NCI-H146 (cell line): ENCODE measurements around the gene SOX21.

Source experiments
- DNase-seq: peaks from one replicate; lab custom pipeline; 2025; lab: John Stamatoyannopoulos, UW

The SOX21 gene

DNA sequence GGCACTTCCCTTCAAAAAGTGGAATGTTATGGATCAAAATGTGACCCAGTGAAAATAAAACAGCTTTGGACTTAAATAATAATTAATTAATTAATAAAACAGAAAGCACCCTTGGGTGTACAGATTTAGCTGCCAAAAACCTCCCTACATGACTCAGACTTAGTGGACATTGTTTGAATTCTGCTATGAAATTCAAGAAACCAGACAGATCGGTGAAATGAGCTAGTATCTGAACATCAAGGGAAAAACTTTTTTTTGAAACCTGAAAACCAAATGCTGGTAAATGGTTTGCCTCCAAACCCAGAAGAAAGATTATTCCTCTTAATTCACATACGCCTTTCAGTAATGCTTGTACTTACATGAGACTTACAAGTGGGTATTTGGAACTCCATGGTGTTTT, 33.5 kb downstream of the SOX21 start:
- no peak for DNase-seq

DNA sequence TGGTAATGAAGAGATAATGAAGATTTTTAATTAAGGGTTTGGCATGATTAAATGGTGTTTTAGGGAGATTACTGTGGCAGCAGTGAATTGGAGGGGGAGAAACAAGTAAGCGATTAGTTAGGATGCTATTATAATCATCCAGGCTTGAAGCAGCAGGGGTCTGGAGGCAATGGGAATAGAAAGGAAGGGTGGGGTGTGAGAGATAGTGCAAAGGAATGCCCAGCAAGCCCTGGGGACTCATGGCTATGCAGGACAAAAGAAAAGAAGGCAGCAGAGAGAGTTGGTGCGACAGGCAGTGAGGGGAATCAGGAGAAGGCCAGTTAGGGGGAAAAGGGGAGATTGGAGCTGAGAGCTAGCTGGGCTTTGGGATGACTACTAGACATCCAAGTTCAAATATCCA, 34.5 kb downstream of the SOX21 start:
- DNase-seq = no peak

DNA sequence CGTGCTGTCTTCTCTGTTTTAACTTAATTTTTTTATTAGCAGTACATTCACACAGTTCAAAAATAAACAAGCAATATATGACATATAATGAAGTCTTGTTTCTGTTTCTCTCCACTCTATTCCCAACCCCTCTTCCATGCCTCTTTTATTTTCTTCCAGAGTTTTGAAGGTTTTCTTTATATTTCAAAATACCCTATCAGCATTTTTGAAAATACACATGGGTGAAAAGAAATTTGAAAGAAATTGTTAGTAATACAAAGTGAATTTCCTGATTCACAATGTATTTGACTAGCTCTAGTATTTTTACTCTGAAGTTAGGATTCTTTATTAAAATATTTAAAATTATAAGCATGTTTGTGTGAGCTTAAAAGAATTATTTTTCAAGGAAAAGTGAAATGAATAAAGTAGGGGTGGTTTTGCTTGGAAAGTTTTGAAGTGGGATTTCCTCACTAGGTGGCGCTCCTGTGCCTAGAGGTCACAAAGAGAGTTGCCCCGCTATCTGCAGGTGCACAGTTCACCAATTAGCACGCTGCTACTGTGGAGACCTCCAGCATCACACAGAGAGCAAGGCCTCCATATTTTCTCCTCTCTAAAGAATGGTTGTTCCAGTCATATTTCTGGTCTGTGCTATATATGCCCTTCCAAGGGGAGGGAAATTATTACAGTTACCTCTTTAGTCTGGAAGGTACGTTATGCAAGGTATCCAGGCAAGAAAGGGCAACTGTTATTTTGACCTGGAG, 37.6 kb downstream of the SOX21 start:
- DNase-seq = peak; percentile 86

DNA sequence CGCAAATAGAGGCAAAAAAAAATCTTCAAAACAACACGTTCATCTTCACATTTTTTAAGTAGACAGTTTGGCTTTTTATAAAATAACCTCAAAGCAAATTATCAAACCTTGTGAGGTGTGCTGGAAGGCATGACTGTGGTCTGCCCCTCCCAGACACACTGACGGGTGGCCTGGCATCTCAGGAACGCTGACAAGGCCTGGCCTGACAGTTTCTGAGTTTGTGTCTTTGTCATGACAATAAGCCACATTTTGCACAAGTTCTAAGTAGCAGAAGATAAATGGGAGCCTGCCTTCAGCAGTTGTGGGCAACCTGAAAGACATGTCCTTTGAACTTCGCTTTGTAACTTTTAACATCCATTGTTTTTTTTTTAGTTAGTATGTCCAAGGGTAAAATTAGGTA, 38.5 kb downstream of the SOX21 start:
- no peak for DNase-seq

DNA sequence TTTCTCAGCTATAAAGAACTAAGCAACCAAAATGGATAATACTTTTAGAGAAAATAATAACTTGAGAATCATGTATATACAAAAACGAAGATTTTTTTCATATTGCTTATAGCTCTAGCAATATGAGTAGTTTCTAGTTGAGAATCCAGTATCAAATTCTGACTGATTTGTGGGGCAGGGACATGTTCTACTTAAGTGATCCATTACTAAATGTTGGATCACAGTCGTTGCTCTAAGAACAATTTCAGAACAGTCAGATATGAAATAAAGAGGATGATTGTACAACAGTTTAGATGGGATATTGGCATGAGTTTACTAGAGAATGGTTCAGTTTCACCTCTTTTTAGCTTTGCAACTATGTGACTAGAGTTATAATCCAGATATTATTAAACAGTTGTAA, 39.9 kb downstream of the SOX21 start:
- no peak for DNase-seq

DNA sequence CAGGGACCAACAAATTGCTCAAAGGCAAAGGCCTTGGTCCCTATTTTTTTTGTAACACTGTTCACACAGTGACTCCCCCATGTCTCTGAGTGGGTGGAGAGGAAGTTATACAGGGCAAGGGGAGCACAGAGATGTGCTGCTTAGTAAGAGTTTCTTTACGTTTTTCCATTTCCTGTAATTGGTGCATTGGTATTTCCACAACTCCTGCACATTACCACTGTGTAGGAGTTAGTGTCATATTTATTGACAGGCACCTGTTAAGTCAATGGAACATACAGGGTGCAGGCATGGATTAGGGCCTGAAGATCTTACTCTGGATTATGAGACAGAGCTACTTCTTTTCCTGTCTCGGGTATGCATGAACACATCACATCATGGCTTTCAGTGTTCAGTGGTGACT, 45.2 kb downstream of the SOX21 start:
- no peak for DNase-seq

DNA sequence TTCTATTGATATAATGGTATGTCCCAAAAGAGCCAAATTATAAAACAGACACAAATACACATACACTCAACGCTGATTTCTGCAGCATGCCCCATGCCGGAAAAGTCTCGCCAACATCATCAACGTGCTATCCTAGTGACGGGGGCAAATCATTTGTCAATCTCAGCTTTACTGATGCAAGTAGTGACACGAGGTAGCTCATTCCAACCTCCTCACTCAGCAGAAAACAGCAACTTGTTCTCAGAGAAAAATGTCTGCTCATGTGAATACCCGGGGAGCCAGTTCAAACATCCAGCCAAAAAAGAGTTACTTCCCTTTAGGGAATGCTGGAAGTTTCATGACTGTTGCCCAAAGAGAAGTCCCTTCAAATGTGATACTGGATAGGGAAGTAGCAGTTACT, 46.3 kb downstream of the SOX21 start:
- no peak for DNase-seq

DNA sequence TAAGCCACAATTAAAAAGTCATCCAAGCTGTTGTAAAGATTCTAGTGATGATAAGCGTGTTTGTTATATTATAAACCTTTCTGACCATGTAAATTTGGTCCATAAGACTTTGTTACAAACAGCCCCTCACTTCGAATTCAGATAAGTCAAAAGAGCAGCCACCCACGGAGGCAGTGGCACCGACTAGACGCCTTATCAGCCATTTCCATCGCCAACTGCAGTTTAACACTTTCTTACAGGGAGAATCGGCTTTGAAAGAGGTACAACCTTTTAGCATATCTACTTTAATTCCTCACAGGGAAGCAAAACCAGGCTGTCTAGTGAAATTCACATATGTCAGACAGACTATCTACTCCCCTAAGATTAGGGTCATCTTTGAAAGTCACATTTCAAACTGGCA, 47.5 kb downstream of the SOX21 start:
- no peak for DNase-seq

DNA sequence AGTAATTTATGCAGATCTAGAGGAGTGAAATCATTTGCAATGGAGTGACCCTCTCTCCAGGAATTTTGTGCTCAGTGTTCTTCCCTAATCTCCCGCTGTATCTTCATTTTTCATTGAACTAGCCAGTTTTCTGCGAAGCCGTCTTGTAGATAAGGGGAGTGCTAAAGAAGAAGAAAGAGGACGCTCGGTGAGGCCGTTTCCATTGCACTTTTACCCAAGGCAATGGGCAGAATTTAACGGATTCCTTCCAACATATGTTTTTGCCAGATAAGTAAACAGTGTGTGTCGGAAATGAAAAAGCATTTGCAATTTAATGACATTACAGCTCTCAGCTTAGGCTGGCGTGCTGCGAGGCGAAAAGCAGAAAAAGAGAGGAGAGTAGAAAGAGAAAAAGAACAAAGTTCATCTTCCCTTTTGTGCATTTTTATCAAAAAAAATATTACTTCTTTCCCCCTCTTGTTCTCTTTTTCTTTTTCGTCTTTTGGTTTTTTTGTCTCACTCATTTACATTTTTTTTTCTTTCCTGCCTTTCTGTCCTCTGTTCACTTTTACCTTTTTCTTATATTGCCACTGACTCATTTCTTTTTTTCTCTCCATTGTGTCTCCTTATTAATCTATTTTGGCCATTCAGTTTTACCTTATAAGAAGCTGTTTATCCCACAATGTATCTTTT, 49.9 kb downstream of the SOX21 start:
- no peak for DNase-seq

DNA sequence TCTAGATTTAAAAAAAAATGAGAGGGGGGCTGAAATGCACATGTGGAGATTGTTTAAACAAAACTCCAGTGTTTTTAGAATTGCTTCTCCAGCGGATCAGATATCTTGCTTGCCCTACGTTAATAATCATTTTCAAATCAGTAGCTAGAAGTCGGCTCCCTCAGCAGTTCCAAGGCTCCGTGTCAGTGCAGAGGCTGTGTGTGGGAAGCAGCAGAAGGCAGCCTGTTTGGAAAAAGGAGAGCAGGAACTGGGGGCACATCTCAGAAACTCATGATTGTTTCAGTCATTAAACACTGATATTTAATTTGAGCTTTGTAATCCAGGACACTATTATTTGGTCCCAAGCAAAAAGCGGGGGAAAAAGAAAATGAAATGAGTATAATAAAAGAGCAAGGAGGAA, 50.9 kb downstream of the SOX21 start:
- no peak for DNase-seq

DNA sequence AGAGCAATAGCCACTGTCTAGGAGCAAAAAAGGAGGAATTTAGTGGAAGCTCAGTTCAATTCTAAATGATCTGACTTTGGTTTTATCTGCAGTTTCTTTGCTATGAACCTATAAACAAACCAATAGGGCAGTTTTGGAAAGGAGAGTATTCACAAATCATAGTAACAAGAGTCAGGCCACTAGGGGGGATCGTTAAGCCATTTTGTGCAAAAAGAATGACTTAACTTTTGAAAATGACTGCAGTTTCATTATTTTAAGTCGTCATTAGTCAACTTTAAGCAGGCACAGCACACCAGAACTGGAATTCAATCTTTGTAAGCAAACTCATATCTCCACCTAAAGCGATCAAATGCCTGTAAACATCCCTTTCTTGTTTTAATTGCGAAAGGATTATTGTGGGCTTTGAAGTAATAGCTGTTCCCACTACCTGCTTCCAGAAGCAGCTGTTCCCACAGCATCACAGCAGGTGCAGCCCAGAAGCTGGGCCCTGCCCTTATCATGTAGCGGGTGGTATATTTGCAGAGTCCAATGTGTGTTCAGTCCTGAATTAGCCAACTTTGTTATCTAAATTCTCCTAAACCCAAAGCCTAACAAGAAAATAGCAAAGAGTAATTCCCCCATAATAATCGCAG, 51.5 kb downstream of the SOX21 start:
- peak; percentile 92 for DNase-seq
